IMR-90 (cell line): Measurements from ENCODE around the gene CTIF. TPM values are rescaled to one million over a fixed set of nuclear protein-coding genes. Genes with fewer than 3 reads are reported as not detected.

Experiments
- ATAC-seq: fragments of 200-7000 bp; cut with Tn5 transposase; 2 replicates; pipeline ENCODE4 v1.9.1; 2020; ENCODE audit warnings: low read depth, mild to moderate bottlenecking, moderate library complexity
- BruUV-seq: library from RNA; stranded (reverse); fragments of 400-500 nt; replicated peaks from 2 replicates; lab custom pipeline; 2021; lab: Mats Ljungman, UMichigan
- CTCF ChIA-PET: fragments of 300-600 bp; formaldehyde crosslinking; extraction: SDS; loops from one replicate; lab custom pipeline; 2021; ENCODE audit warnings: antibody characterized with exemption; lab: Yijun Ruan, JAX
- POLR2A ChIA-PET: fragments of 300-600 bp; sonication (Branson Sonifier 250); formaldehyde crosslinking; loops from one replicate; lab custom pipeline; 2022; ENCODE audit warnings: antibody characterized with exemption; ENCODE audit not compliant: unreplicated experiment; lab: Charles Lee
- DNase-seq: peaks from one replicate; pipeline ENCODE4 v3.0.0; 2013
- H2AFZ ChIP-seq: replicated peaks from 2 replicates; pipeline ENCODE3; 2013; ENCODE audit warnings: low read length, mild to moderate bottlenecking; ENCODE audit not compliant: poor library complexity
- H2AK5ac ChIP-seq: 2 replicates; pipeline ENCODE4 v1.6.1; 2013; ENCODE audit warnings: low read depth, low read length, inconsistent platforms
- H2AK9ac ChIP-seq: replicated peaks from 2 replicates; pipeline ENCODE3; 2013; ENCODE audit warnings: mild to moderate bottlenecking, low read depth, low read length, moderate library complexity; ENCODE audit not compliant: poor library complexity
- H2BK120ac ChIP-seq: 2 replicates; pipeline ENCODE4 v1.6.1; 2013; ENCODE audit warnings: low read depth, low read length, inconsistent platforms
- H2BK15ac ChIP-seq: 3 replicates; pipeline ENCODE4 v1.6.1; 2013; ENCODE audit warnings: low read depth, low read length, inconsistent platforms
- H2BK20ac ChIP-seq: 2 replicates; pipeline ENCODE4 v1.6.1; 2013; ENCODE audit warnings: low read depth, mild to moderate bottlenecking, inconsistent platforms, low read length, moderate library complexity
- H2BK5ac ChIP-seq: 2 replicates; pipeline ENCODE4 v1.6.1; 2013; ENCODE audit warnings: mild to moderate bottlenecking, low read depth, low read length, inconsistent platforms; ENCODE audit not compliant: poor library complexity, severe bottlenecking
- H3K14ac ChIP-seq: replicated peaks from 2 replicates; pipeline ENCODE4 v1.6.1; 2013; ENCODE audit warnings: low read depth, low read length, inconsistent platforms
- H3K18ac ChIP-seq: 2 replicates; pipeline ENCODE4 v1.6.1; 2013; ENCODE audit warnings: low read depth, low read length, control low read depth
- H3K23ac ChIP-seq: 2 replicates; pipeline ENCODE4 v1.6.1; 2013; ENCODE audit warnings: low read depth, low read length, inconsistent platforms
- H3K27ac ChIP-seq: 2 replicates; pipeline ENCODE4 v1.5.1; 2013; ENCODE audit warnings: mild to moderate bottlenecking, control low read depth, low read length; ENCODE audit not compliant: insufficient read depth
- H3K27me3 ChIP-seq: 2 replicates; pipeline ENCODE4 v1.6.1; 2013; ENCODE audit warnings: low read length; ENCODE audit not compliant: control insufficient read depth, insufficient read depth
- H3K36me3 ChIP-seq: 2 replicates; pipeline ENCODE4 v1.6.1; 2013; ENCODE audit warnings: low read length, mixed read lengths; ENCODE audit not compliant: control insufficient read depth, insufficient read depth
- H3K4ac ChIP-seq: 2 replicates; pipeline ENCODE4 v1.6.1; 2013; ENCODE audit warnings: low read depth, low read length, inconsistent platforms
- H3K4me1 ChIP-seq: 2 replicates; pipeline ENCODE4 v1.6.1; 2013; ENCODE audit warnings: low read length, mixed read lengths; ENCODE audit not compliant: control insufficient read depth, insufficient read depth
- H3K4me2 ChIP-seq: 2 replicates; pipeline ENCODE4 v1.6.1; 2013; ENCODE audit warnings: low read depth, mild to moderate bottlenecking, control low read depth, low read length, moderate library complexity
- H3K4me3 ChIP-seq: 2 replicates; pipeline ENCODE4 v1.5.1; 2013; ENCODE audit warnings: low read depth, mild to moderate bottlenecking, control low read depth, low read length, moderate library complexity; ENCODE audit not compliant: insufficient read depth
- H3K56ac ChIP-seq: 2 replicates; pipeline ENCODE4 v1.6.1; 2013; ENCODE audit warnings: low read length, inconsistent platforms; ENCODE audit not compliant: insufficient read depth; ENCODE audit errors: extremely low read depth
- H3K79me1 ChIP-seq, 2 experiments: 2 replicates each; pipeline ENCODE4 v1.6.1; 2013; ENCODE audit warnings: low read length in 2 of 2, inconsistent platforms in 1 of 2, low read depth in 1 of 2
- H3K9ac ChIP-seq: 2 replicates; pipeline ENCODE4 v1.6.1; 2013; ENCODE audit warnings: low read depth, low read length, control low read depth
- H3K9me1 ChIP-seq: 2 replicates; pipeline ENCODE4 v1.6.1; 2013; ENCODE audit warnings: low read length, inconsistent platforms; ENCODE audit not compliant: insufficient read depth
- H3K9me3 ChIP-seq: 2 replicates; pipeline ENCODE4 v1.6.1; 2013; ENCODE audit warnings: low read length; ENCODE audit not compliant: control insufficient read depth, insufficient read depth
- H4K20me1 ChIP-seq: 2 replicates; pipeline ENCODE4 v1.6.1; 2013; ENCODE audit warnings: low read length, inconsistent platforms; ENCODE audit not compliant: insufficient read depth
- H4K5ac ChIP-seq: 2 replicates; pipeline ENCODE4 v1.6.1; 2013; ENCODE audit warnings: mild to moderate bottlenecking, low read depth, low read length, control low read depth
- H4K8ac ChIP-seq, 2 experiments: 2 replicates each; pipeline ENCODE4 v1.6.1; 2013; ENCODE audit warnings: low read depth in 2 of 2, low read length in 2 of 2, control low read depth in 1 of 2, inconsistent platforms in 1 of 2
- H4K91ac ChIP-seq: 2 replicates; pipeline ENCODE4 v1.6.1; 2013; ENCODE audit warnings: low read depth, low read length, inconsistent platforms; ENCODE audit not compliant: insufficient read depth
- BHLHE40 ChIP-seq: fragments of 150-350 bp; IDR thresholded peaks from 2 replicates; pipeline ENCODE4 v1.6.1; 2016; ENCODE audit warnings: mild to moderate bottlenecking, low read depth, low read length
- CEBPB ChIP-seq: IDR thresholded peaks from 2 replicates; pipeline ENCODE4 v1.6.1; 2012; ENCODE audit warnings: low read depth, low read length, improper control_type of control experiment
- CHD1 ChIP-seq: IDR thresholded peaks from 2 replicates; pipeline ENCODE4 v1.6.1; 2012; ENCODE audit warnings: low read depth, low read length, improper control_type of control experiment
- FOS ChIP-seq: fragments of 150-350 bp; IDR thresholded peaks from 2 replicates; pipeline ENCODE4 v1.6.1; 2016; ENCODE audit warnings: low read depth, low read length
- MAFK ChIP-seq: IDR thresholded peaks from 2 replicates; pipeline ENCODE4 v1.6.1; 2012; ENCODE audit warnings: low read depth, low read length, improper control_type of control experiment
- MAZ ChIP-seq: IDR thresholded peaks from 2 replicates; pipeline ENCODE4 v1.6.1; 2012; ENCODE audit warnings: low read depth, mild to moderate bottlenecking, low read length, improper control_type of control experiment, moderate library complexity, borderline replicate concordance
- MXI1 ChIP-seq: IDR thresholded peaks from 2 replicates; pipeline ENCODE4 v1.6.1; 2012; ENCODE audit warnings: low read depth, mild to moderate bottlenecking, low read length, moderate library complexity, borderline replicate concordance
- POLR2A ChIP-seq: IDR thresholded peaks from 2 replicates; pipeline ENCODE4 v1.6.1; 2012; ENCODE audit warnings: mild to moderate bottlenecking, low read depth, low read length
- RAD21 ChIP-seq: IDR thresholded peaks from 2 replicates; pipeline ENCODE4 v1.6.1; 2012; ENCODE audit warnings: low read length, improper control_type of control experiment
- RFX5 ChIP-seq: IDR thresholded peaks from 2 replicates; pipeline ENCODE4 v1.8.0; 2012; ENCODE audit warnings: low read depth, mild to moderate bottlenecking, low read length, moderate library complexity
- SMC3 ChIP-seq: fragments of 150-350 bp; IDR thresholded peaks from 2 replicates; pipeline ENCODE4 v1.6.1; 2016; ENCODE audit warnings: low read depth, mild to moderate bottlenecking, antibody characterized with exemption, low read length, moderate library complexity
- WGBS, 2 experiments: methylation state at CpG; one replicate each; pipeline versions ENCODE4 v1.1.5 to v1.1.7; 2013; ENCODE audit warnings: missing lambda C conversion rate in 2 of 2; ENCODE audit not compliant: insufficient read length in 1 of 2; ENCODE audit errors: extremely low coverage in 2 of 2; 5-methylcytosine and 5-hydroxymethylcytosine counted together
- dilution Hi-C: fragments of 300-500 bp; cut with HindIII; formaldehyde crosslinking; loops from one replicate; pipeline ENCODE4 v1.14.3; 2018; ENCODE audit warnings: low sequenced_read_pairs; ENCODE audit not compliant: unreplicated experiment
- in situ Hi-C: fragments of 300-500 bp; cut with MboI; formaldehyde crosslinking; loops from 3 replicates; pipeline ENCODE4 v1.14.3; 2019; ENCODE audit warnings: low sequenced_read_pairs, inconsistent platforms, mixed read lengths
- intact Hi-C: fragments of 100-400 bp; cut with micrococcal nuclease; formaldehyde crosslinking; loops from 2 replicates; pipeline ENCODE4 v1.10.0; 2022
- polyA plus RNA-seq, 3 experiments: library from polyadenylated mRNA; depleted of rRNA; stranded (reverse); fragments of >200 nt; gene quantifications; 2 replicates each; pipeline ENCODE4 v1.2.3, GENCODE V29; 2012; ENCODE audit warnings: low replicate concordance in 1 of 3
- total RNA-seq: library from RNA; depleted of rRNA; stranded (reverse); fragments of >200 nt; gene quantifications from 2 replicates; pipeline ENCODE4 v1.2.3, GENCODE V29; 2012
- TF ChIP-seq, protein P1 (sequence below): fragments of 150-350 bp; IDR thresholded peaks from 2 replicates; pipeline ENCODE4 v1.6.1; 2017; ENCODE audit warnings: mild to moderate bottlenecking, antibody characterized with exemption, low read length, low read depth
- TF ChIP-seq, protein P2 (sequence below): fragments of 150-350 bp; IDR thresholded peaks from 2 replicates; pipeline ENCODE4 v1.6.1; 2016; ENCODE audit warnings: low read depth, mild to moderate bottlenecking, low read length, moderate library complexity, borderline replicate concordance
- TF ChIP-seq, protein P3 (sequence below): conservative IDR thresholded peaks from 2 replicates; pipeline ENCODE4 v1.5.1; 2012; ENCODE audit warnings: mild to moderate bottlenecking, low read depth, low read length, improper control_type of control experiment

The CTIF gene
- total and polyA plus RNA-seq, 2 of the 4 experiments (the other 2 are of a cell fraction), result 25.1 to 57.0 TPM

DNA sequence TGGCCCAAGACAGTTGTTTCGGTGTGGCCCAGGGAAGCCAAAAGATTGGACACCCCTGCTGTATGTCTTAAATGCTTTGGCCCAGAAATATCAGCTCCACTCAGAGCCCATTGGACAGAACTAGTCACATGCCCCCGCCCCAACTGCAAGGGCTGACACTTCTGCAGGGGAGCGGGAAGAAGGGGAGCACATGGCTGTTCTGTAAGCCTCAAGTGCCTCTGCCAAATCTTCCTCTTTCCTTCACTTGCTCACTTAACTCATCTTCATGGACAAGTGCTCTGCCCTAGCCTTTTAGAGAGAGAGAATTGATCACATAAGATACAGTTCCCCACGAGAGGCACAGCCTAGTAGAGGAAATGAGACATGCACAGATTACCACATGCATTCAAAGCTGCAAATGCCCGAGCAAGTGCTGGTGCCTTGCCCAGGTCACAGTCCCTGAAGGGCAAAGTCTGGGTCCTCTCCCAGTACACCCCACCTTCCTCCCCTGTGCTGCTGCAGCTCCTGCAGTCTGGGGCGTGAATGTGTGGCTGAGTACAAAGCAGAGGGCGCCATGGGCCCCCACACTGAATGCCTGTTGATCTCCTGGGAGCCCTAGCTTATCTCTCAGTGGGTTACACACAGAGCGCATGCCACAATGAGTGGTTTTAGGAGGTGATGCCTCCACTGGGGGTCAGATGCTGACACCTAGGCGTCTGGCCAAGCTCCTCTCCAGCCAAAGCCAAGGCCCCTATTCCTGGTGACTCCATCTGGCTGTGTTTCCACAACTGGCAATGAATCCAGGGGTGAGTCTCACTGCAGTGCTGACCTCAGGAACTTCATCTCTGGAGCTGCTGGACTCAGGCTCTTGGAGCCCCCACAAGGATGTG is 135.3 kb downstream of the CTIF start:
- CTCF ChIA-PET, result interaction anchor here (0.6 to 1.2 kb wide), 3 partner anchors 93 to 158 kb away, joined by 3 to 5 read pairs (median 3); no protein-coding TSS in a partner anchor
- ATAC-seq (peak; percentile 17), DNase-seq (peak; percentile 49)
- Histone ChIP-seq H2BK15ac (no peak overlapping the region), H3K4me2 (no peak overlapping the region), H4K5ac (no peak overlapping the region), H4K20me1 (peaks cover 44% of the 10 kb centered on the region), H3K9me3 (peaks cover 2% of the 10 kb centered on the region; the same call in 1 of the 2 replicates), H3K4me3 (no peak overlapping the region), H3K9ac (no peak overlapping the region), H3K9me1 (peaks cover 2% of the 10 kb centered on the region; the same call in 1 of the 2 replicates), H2BK120ac (no peak overlapping the region), H4K91ac (no peak overlapping the region), H3K18ac (no peak overlapping the region), H2AK5ac (no peak overlapping the region), H3K27me3 (no peaks in the 10 kb centered on the region), H4K8ac (no peak overlapping the region), H3K4me1 (peaks cover 21% of the 10 kb centered on the region), H2AK9ac (peak overlapping the region; percentile 61), H2BK20ac (no peak overlapping the region), H2BK5ac (no peak overlapping the region), H3K79me1 (peaks cover 26 to 85% of the 10 kb centered on the region in 2 experiments), H3K23ac (no peak overlapping the region), H3K14ac (no peak overlapping the region), H3K36me3 (peaks cover 26% of the 10 kb centered on the region), H3K56ac (no peak overlapping the region), H3K27ac (no peak overlapping the region), H3K4ac (no peak overlapping the region), H2AFZ (no peak overlapping the region)
- POLR2A ChIA-PET, result no interaction called here
- BruUV-seq, result no TSS peak
- intact Hi-C loops, result loop anchor here (2.0 kb wide), 4 partner anchors 197 to 741 kb away; no protein-coding TSS in a partner anchor
- 86% methylated on average over 2 of the region's 9 CpGs; no CpG with 5 or more reads in 1 of the 2 experiments for WGBS, 2 experiments
- TF ChIP-seq MXI1 (no peak), BHLHE40 (no peak), CHD1 (no peak), POLR2A (no peak), CEBPB (no peak), SMC3 (no peak), MAZ (no peak), RAD21 (no peak), MAFK (no peak), FOS (0 out of 2 replicates have a peak, but pooled peaks have one; percentile 5), RFX5 (no peak)
- TF ChIP-seq, protein P1, sequence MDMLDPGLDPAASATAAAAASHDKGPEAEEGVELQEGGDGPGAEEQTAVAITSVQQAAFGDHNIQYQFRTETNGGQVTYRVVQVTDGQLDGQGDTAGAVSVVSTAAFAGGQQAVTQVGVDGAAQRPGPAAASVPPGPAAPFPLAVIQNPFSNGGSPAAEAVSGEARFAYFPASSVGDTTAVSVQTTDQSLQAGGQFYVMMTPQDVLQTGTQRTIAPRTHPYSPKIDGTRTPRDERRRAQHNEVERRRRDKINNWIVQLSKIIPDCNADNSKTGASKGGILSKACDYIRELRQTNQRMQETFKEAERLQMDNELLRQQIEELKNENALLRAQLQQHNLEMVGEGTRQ, result peak; percentile 89
- TF ChIP-seq, protein P2, sequence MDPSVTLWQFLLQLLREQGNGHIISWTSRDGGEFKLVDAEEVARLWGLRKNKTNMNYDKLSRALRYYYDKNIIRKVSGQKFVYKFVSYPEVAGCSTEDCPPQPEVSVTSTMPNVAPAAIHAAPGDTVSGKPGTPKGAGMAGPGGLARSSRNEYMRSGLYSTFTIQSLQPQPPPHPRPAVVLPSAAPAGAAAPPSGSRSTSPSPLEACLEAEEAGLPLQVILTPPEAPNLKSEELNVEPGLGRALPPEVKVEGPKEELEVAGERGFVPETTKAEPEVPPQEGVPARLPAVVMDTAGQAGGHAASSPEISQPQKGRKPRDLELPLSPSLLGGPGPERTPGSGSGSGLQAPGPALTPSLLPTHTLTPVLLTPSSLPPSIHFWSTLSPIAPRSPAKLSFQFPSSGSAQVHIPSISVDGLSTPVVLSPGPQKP, result no peak
- TF ChIP-seq, protein P3, sequence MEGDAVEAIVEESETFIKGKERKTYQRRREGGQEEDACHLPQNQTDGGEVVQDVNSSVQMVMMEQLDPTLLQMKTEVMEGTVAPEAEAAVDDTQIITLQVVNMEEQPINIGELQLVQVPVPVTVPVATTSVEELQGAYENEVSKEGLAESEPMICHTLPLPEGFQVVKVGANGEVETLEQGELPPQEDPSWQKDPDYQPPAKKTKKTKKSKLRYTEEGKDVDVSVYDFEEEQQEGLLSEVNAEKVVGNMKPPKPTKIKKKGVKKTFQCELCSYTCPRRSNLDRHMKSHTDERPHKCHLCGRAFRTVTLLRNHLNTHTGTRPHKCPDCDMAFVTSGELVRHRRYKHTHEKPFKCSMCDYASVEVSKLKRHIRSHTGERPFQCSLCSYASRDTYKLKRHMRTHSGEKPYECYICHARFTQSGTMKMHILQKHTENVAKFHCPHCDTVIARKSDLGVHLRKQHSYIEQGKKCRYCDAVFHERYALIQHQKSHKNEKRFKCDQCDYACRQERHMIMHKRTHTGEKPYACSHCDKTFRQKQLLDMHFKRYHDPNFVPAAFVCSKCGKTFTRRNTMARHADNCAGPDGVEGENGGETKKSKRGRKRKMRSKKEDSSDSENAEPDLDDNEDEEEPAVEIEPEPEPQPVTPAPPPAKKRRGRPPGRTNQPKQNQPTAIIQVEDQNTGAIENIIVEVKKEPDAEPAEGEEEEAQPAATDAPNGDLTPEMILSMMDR, result no peak
- dilution Hi-C loops, result no loop called here
- in situ Hi-C loops, result loop anchor here (10.0 kb wide), 2 partner anchors 501 to 741 kb away; no protein-coding TSS in a partner anchor
